Glutamatergic neuron (in vitro differentiated cells): ENCODE measurements around the gene CPSF3. TPM values are rescaled to one million over a fixed set of nuclear protein-coding genes. Genes with fewer than 3 reads are reported as not detected.
"Not testable (repeated sequence)": the region's sequence is repeated elsewhere in the genome, so short reads cannot be mapped to it uniquely, and the experiment has no call there.

Experiments used
- DNase-seq: peaks from one replicate; pipeline ENCODE4 v3.0.0; 2022
- H3K27ac Mint-ChIP-seq: one replicate; pipeline ENCODE4 v1.8.0; 2020; ENCODE audit warnings: mild to moderate bottlenecking, mixed read lengths, inconsistent platforms; ENCODE audit not compliant: unreplicated experiment
- H3K27me3 Mint-ChIP-seq: one replicate; pipeline ENCODE4 v1.8.0; 2020; ENCODE audit warnings: mild to moderate bottlenecking, moderate library complexity, mixed read lengths, inconsistent platforms; ENCODE audit not compliant: unreplicated experiment
- H3K36me3 Mint-ChIP-seq: one replicate; pipeline ENCODE4 v1.8.0; 2020; ENCODE audit warnings: mild to moderate bottlenecking, mixed read lengths, inconsistent platforms; ENCODE audit not compliant: unreplicated experiment
- H3K4me1 Mint-ChIP-seq: one replicate; pipeline ENCODE4 v1.8.0; 2020; ENCODE audit warnings: mild to moderate bottlenecking, low read depth, mixed read lengths, inconsistent platforms; ENCODE audit not compliant: unreplicated experiment
- H3K4me3 Mint-ChIP-seq: one replicate; pipeline ENCODE4 v1.8.0; 2020; ENCODE audit warnings: mild to moderate bottlenecking, mixed read lengths, inconsistent platforms; ENCODE audit not compliant: unreplicated experiment
- H3K9me3 Mint-ChIP-seq: one replicate; pipeline ENCODE4 v1.8.0; 2020; ENCODE audit warnings: mild to moderate bottlenecking, moderate library complexity, mixed read lengths, inconsistent platforms; ENCODE audit not compliant: unreplicated experiment
- CTCF ChIP-seq: fragments of 200-600 bp; sonication (generic); IDR thresholded peaks from one replicate; pipeline ENCODE4 v1.5.0; 2021; ENCODE audit not compliant: partially characterized antibody, unreplicated experiment
- total RNA-seq: library from RNA; stranded (reverse); fragmentation: NEBNext Ultra II Directional; extraction: Animal tissue kit (Norgen Biotek cat#: 25700); gene quantifications from one replicate; pipeline ENCODE4 v1.2.1, GENCODE V29; 2021; ENCODE audit not compliant: unreplicated experiment

The CPSF3 gene
- total RNA-seq, 1 donor from 2014 or later: 33.3 TPM

- no peak for DNase-seq
These were observed 70.0 kb downstream of the CPSF3 start for GRCh38 chr2:9493478-9493877.

GRCh38 chr2:9494081-9494480 is 70.6 kb downstream of the CPSF3 start:
- Mint-ChIP-seq H3K36me3 (no peaks in the 10 kb centered on the region), H3K27ac (no peak overlapping the region), H3K9me3 (peaks cover 2% of the 10 kb centered on the region), H3K4me3 (no peak overlapping the region), H3K27me3 (no peaks in the 10 kb centered on the region), H3K4me1 (peaks cover 9% of the 10 kb centered on the region)
- TF ChIP-seq CTCF: no peak
- no peak for DNase-seq

More at GRCh38 chr2:9493478-9493877, 70.0 kb downstream of the CPSF3 start:
- no peaks in the 10 kb centered on the region for H3K27me3 Mint-ChIP-seq
- H3K4me3 Mint-ChIP-seq: no peak overlapping the region
- no peak for TF ChIP-seq CTCF
- H3K9me3 Mint-ChIP-seq: peaks cover 2% of the 10 kb centered on the region
- H3K4me1 Mint-ChIP-seq: peaks cover 9% of the 10 kb centered on the region
- no peaks in the 10 kb centered on the region for H3K36me3 Mint-ChIP-seq
- no peak overlapping the region for H3K27ac Mint-ChIP-seq

DNA sequence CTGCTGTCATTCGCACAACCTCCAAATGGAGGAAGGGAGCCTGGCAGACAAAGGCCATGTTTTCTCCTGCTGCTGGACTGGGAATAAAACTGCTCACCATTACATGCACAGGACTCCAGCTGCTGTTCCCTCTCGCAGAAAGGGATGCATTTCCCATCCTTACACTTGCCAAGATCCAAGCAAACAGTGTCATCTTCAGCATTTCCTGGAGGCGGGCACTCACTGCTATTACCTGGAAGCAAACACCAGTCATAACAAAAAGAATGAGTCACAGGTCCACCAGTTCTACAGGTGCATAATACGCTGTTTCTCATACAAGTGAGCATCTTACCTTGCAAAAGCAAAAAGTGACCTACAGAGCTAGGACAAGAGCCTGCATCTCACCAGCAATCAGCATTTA is 73.6 kb downstream of the CPSF3 start:
- H3K4me3 Mint-ChIP-seq: no peak overlapping the region
- no peak for TF ChIP-seq CTCF
- H3K27ac Mint-ChIP-seq: no peak overlapping the region
- no peak for DNase-seq
- peaks cover 4% of the 10 kb centered on the region for H3K4me1 Mint-ChIP-seq
- peaks cover 2% of the 10 kb centered on the region for H3K9me3 Mint-ChIP-seq
- no peaks in the 10 kb centered on the region for H3K36me3 Mint-ChIP-seq
- no peaks in the 10 kb centered on the region for H3K27me3 Mint-ChIP-seq

GRCh38 chr2:9498210-9498609 is 74.8 kb downstream of the CPSF3 start:
- no peak overlapping the region for H3K27ac Mint-ChIP-seq
- no peaks in the 10 kb centered on the region for H3K27me3 Mint-ChIP-seq
- no peaks in the 10 kb centered on the region for H3K4me1 Mint-ChIP-seq
- no peak for DNase-seq
- H3K36me3 Mint-ChIP-seq: no peaks in the 10 kb centered on the region
- no peak overlapping the region for H3K4me3 Mint-ChIP-seq
- H3K9me3 Mint-ChIP-seq: peaks cover 2% of the 10 kb centered on the region
- no peak for TF ChIP-seq CTCF

- TF ChIP-seq CTCF: no peak
- Mint-ChIP-seq H3K9me3 (no peaks in the 10 kb centered on the region), H3K27ac (no peak overlapping the region), H3K36me3 (no peaks in the 10 kb centered on the region), H3K27me3 (no peaks in the 10 kb centered on the region), H3K4me3 (no peak overlapping the region), H3K4me1 (no peaks in the 10 kb centered on the region)
- no peak for DNase-seq
These were observed 85.5 kb downstream of the CPSF3 start for GRCh38 chr2:9508931-9509330.

DNA sequence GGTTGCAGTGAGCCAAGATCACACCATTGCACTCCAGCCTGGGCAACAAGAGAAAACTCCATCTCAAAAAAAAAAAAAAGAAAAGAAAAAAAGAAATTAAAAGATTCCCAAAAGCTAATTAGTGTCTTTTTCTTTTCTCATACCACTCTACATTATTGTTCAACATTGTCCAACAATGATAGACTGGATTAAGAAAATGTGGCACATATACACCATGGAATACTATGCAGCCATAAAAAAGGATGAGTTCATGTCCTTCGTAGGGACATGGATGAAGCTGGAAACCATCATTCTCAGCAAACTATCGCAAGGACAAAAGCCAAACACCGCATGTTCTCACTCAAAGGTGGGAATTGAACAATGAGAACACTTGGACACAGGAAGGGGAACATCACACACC is 90.5 kb downstream of the CPSF3 start:
- not testable (repeated sequence) for H3K9me3 Mint-ChIP-seq, DNase-seq, H3K4me1 Mint-ChIP-seq, H3K4me3 Mint-ChIP-seq, H3K27me3 Mint-ChIP-seq, H3K27ac Mint-ChIP-seq, H3K36me3 Mint-ChIP-seq
